Measurements from ENCODE around the gene OCIAD1.
"Not testable (repeated sequence)": the region's sequence is repeated elsewhere in the genome, so short reads cannot be mapped to it uniquely, and the experiment has no call there.

Gene OCIAD1

DNA sequence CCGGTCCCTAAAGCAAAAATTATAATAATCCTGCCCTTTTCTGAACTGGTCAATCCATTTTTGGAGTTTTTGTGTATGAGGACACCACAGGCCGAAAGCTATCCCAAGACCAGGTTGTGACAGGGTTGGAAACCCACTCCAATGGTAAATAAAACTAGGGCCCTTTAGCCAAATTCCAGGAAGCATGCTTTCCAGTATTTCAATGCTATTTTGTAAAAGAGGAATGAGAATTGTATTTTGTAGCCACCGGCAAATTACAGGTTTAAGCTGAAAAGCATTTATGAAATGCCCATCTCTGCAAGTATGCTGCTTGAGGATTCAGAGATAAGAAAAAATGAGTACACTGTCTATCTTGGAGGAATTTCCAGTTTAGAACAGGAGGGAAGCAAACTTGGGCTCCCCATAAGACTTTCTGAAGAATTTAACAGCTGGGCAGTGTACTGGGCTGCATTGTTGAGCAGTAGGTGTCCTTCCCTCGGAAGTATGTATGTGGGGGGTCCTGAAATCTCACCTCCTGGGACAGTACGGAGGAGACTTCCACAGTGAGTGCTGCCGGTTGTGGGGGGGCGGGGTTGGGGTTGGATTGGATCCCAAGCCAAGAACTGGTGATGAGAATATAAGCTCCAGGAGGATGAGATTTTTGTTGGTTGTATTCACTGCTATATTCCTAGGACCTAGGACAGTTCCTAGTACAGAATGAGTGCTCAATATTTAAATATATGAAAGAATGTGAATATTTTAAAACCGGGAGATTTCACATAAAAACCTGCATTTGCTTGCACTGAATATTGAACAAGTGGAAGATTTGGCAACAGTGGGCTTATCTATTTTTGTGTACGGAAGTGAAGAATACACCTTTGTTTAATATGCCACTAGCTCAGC is 48.9 kb downstream of the OCIAD1 start:
- Histone ChIP-seq H3K27ac (ENCODE audit: low read depth, low read length) (no peak overlapping the region), H3K9me3 (ENCODE audit: control insufficient read depth, insufficient read depth, low read length) (no peaks in the 10 kb centered on the region), H3F3A (ENCODE audit: control insufficient read depth, insufficient read depth) (no peaks in the 10 kb centered on the region), H3K4me1 (ENCODE audit: control insufficient read depth, low read length) (no peaks in the 10 kb centered on the region), H3K27me3 (ENCODE audit: control insufficient read depth, low read length) (no peaks in the 10 kb centered on the region), H3K36me3 (ENCODE audit: control insufficient read depth, low read length) (no peaks in the 10 kb centered on the region), H3K9me2 (replicated peaks; ENCODE audit: control insufficient read depth, low read length) (no peaks in the 10 kb centered on the region), H3K79me2 (ENCODE audit: control insufficient read depth, low read length) (no peaks in the 10 kb centered on the region), H4K20me1 (ENCODE audit: control insufficient read depth, insufficient read depth, low read depth, low read length) (no peaks in the 10 kb centered on the region), H3K4me3 (ENCODE audit: low read length) (no peak overlapping the region), H3K4me2 (ENCODE audit: low read length) (no peak overlapping the region)
- no peak for TF ChIP-seq EZH2phosphoT487 (IDR thresholded peaks at IDR 0.05; ENCODE audit: borderline replicate concordance, low read length)
- TF ChIP-seq, protein P1, sequence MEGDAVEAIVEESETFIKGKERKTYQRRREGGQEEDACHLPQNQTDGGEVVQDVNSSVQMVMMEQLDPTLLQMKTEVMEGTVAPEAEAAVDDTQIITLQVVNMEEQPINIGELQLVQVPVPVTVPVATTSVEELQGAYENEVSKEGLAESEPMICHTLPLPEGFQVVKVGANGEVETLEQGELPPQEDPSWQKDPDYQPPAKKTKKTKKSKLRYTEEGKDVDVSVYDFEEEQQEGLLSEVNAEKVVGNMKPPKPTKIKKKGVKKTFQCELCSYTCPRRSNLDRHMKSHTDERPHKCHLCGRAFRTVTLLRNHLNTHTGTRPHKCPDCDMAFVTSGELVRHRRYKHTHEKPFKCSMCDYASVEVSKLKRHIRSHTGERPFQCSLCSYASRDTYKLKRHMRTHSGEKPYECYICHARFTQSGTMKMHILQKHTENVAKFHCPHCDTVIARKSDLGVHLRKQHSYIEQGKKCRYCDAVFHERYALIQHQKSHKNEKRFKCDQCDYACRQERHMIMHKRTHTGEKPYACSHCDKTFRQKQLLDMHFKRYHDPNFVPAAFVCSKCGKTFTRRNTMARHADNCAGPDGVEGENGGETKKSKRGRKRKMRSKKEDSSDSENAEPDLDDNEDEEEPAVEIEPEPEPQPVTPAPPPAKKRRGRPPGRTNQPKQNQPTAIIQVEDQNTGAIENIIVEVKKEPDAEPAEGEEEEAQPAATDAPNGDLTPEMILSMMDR (IDR thresholded peaks at IDR 0.05; ENCODE audit: low read depth, low read length, poor library complexity, severe bottlenecking) = no peak

DNA sequence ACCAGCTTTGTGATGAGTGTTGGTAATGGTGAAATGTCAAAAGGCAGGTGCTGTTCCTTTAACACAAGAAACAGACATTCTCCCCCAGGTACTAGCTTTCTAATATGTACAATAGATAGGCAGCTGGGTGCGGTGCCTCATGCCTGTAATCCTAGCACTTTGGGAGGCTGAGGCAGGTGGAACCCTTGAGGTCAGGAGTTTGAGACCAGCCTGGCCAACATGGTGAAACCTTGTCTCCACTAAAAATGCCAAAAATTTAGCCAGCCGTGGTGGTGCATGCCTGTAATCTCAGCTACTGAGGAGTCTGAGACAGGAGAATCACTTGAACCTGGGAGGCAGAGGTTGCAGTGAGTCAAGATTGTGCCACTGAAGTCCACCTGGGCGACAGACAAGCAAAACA is 50.8 kb downstream of the OCIAD1 start:
- H3K27ac ChIP-seq (ENCODE audit: low read depth, low read length); H3K27me3 ChIP-seq (ENCODE audit: control insufficient read depth, low read length); H3K4me1 ChIP-seq (ENCODE audit: control insufficient read depth, low read length); H3K9me2 ChIP-seq (replicated peaks; ENCODE audit: control insufficient read depth, low read length); H3K4me2 ChIP-seq (ENCODE audit: low read length); H3K79me2 ChIP-seq (ENCODE audit: control insufficient read depth, low read length); H3K36me3 ChIP-seq (ENCODE audit: control insufficient read depth, low read length); H4K20me1 ChIP-seq (ENCODE audit: control insufficient read depth, insufficient read depth, low read depth, low read length); H3K4me3 ChIP-seq (ENCODE audit: low read length); H3K9me3 ChIP-seq (ENCODE audit: control insufficient read depth, insufficient read depth, low read length); H3F3A ChIP-seq (ENCODE audit: control insufficient read depth, insufficient read depth): not testable (repeated sequence)

DNA sequence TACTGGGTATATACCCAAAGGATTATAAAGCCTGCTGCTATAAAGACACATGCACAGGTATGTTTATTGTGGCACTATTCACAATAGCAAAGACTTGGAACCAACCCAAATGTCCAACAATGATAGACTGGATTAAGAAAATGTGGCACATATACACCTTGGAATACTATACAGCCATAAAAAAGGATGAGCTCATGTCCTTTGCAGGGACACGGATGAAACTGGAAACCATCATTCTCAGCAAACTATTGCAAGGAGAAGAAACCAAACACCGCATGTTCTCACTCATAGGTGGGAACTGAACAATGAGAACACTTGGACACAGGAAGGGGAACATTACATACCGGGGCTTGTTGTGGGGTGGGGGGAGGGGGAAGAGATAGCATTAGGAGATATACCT is 58.9 kb downstream of the OCIAD1 start:
- H3K27me3 ChIP-seq (ENCODE audit: control insufficient read depth, low read length); H3K79me2 ChIP-seq (ENCODE audit: control insufficient read depth, low read length); H3K4me2 ChIP-seq (ENCODE audit: low read length); H3K9me3 ChIP-seq (ENCODE audit: control insufficient read depth, insufficient read depth, low read length); H4K20me1 ChIP-seq (ENCODE audit: control insufficient read depth, insufficient read depth, low read depth, low read length); H3F3A ChIP-seq (ENCODE audit: control insufficient read depth, insufficient read depth); H3K4me3 ChIP-seq (ENCODE audit: low read length); H3K9me2 ChIP-seq (replicated peaks; ENCODE audit: control insufficient read depth, low read length); H3K27ac ChIP-seq (ENCODE audit: low read depth, low read length); H3K4me1 ChIP-seq (ENCODE audit: control insufficient read depth, low read length): not testable (repeated sequence)
- peaks cover 17% of the 10 kb centered on the region for H3K36me3 ChIP-seq (ENCODE audit: control insufficient read depth, low read length)

DNA sequence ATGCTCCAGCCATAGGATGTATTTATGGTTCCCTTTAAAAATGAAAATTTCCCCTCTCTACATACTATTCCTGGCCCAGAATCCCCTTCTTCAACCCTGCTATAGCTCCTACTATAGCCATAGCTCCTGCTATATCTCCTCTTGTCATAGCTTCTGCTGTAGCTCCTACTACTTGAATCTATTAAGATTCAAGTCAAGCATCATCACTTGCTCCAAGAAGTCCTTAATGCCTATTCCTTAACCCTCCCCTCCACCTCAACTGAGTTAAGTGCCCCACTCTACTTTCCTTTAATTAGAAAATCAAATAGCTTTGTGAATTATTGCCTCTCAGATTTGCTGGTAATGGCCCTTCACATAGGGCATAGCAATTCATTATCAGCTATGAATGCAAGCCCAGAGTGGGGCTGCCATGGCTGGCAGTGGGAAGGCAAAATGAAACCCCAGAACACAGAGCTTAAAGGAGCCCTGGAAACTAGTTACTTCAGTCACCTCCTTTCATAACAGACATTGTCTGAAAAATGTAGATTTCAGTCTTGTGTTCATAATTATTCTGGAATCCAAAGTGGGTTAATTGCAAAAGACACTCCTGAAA is 60.2 kb downstream of the OCIAD1 start:
- no peaks in the 10 kb centered on the region for H3F3A ChIP-seq (ENCODE audit: control insufficient read depth, insufficient read depth)
- H3K4me1 ChIP-seq (ENCODE audit: control insufficient read depth, low read length) = no peaks in the 10 kb centered on the region
- no peak for TF ChIP-seq EZH2phosphoT487 (IDR thresholded peaks at IDR 0.05; ENCODE audit: borderline replicate concordance, low read length)
- TF ChIP-seq, protein P1 (IDR thresholded peaks at IDR 0.05; ENCODE audit: low read depth, low read length, poor library complexity, severe bottlenecking) = no peak
- no peaks in the 10 kb centered on the region for H4K20me1 ChIP-seq (ENCODE audit: control insufficient read depth, insufficient read depth, low read depth, low read length)
- H3K36me3 ChIP-seq (ENCODE audit: control insufficient read depth, low read length) = peaks cover 23% of the 10 kb centered on the region
- H3K9me3 ChIP-seq (ENCODE audit: control insufficient read depth, insufficient read depth, low read length) = no peaks in the 10 kb centered on the region
- H3K27ac ChIP-seq (ENCODE audit: low read depth, low read length) = no peak overlapping the region
- H3K79me2 ChIP-seq (ENCODE audit: control insufficient read depth, low read length) = no peaks in the 10 kb centered on the region
- no peaks in the 10 kb centered on the region for H3K9me2 ChIP-seq (replicated peaks; ENCODE audit: control insufficient read depth, low read length)
- no peaks in the 10 kb centered on the region for H3K27me3 ChIP-seq (ENCODE audit: control insufficient read depth, low read length)
- no peak overlapping the region for H3K4me3 ChIP-seq (ENCODE audit: low read length)
- H3K4me2 ChIP-seq (ENCODE audit: low read length) = no peak overlapping the region

Measured in DOHH2 (cell line).